Measurements from ENCODE around the gene DACH2. TPM values are rescaled to one million over a fixed set of nuclear protein-coding genes. Genes with fewer than 3 reads are reported as not detected.

Gene DACH2
- total RNA-seq, 4 donors from 2014 or later: 0.26 to 8.6 (median 1.7) TPM; not detected in 1

- Histone ChIP-seq H3K4me1 (no peaks in the 10 kb centered on the region), H3K9me3 (no peaks in the 10 kb centered on the region), H3K4me3 (no peak overlapping the region), H3K27ac (no peak overlapping the region), H3K27me3 (no peaks in the 10 kb centered on the region), H3K36me3 (no peaks in the 10 kb centered on the region)
- no peak for TF ChIP-seq CTCF (IDR thresholded peaks at IDR 0.05)
- TF ChIP-seq POLR2A (IDR thresholded peaks at IDR 0.05): no peak
- intact Hi-C loops (cut with DNase I; ENCODE audit: low total_unique reads): no loop called here
- DNase-seq: no peak
These were observed 93.3 kb downstream of the DACH2 start for GRCh38 chrX:86241547-86241946.

GRCh38 chrX:86263526-86263925, 115.3 kb downstream of the DACH2 start:
- H3K9me3 ChIP-seq: no peaks in the 10 kb centered on the region
- no peak for DNase-seq
- H3K4me3 ChIP-seq: no peak overlapping the region
- no peak overlapping the region for H3K27ac ChIP-seq
- TF ChIP-seq POLR2A (IDR thresholded peaks at IDR 0.05) (no peak), CTCF (IDR thresholded peaks at IDR 0.05) (no peak)
- H3K36me3 ChIP-seq: no peaks in the 10 kb centered on the region
- H3K27me3 ChIP-seq: no peaks in the 10 kb centered on the region
- H3K4me1 ChIP-seq: no peaks in the 10 kb centered on the region
- intact Hi-C loops (cut with DNase I; ENCODE audit: low total_unique reads): no loop called here

- no peak for DNase-seq
- Histone ChIP-seq H3K27ac (no peak overlapping the region), H3K4me1 (no peaks in the 10 kb centered on the region), H3K27me3 (no peaks in the 10 kb centered on the region), H3K36me3 (no peaks in the 10 kb centered on the region), H3K9me3 (no peaks in the 10 kb centered on the region), H3K4me3 (no peak overlapping the region)
- intact Hi-C loops (cut with DNase I; ENCODE audit: low total_unique reads): no loop called here
- TF ChIP-seq CTCF (IDR thresholded peaks at IDR 0.05): no peak
- no peak for TF ChIP-seq POLR2A (IDR thresholded peaks at IDR 0.05)
These were observed 147.0 kb downstream of the DACH2 start for GRCh38 chrX:86295293-86295692.

- H3K4me1 ChIP-seq: no peaks in the 10 kb centered on the region
- no peak for TF ChIP-seq CTCF (IDR thresholded peaks at IDR 0.05)
- no peak for TF ChIP-seq POLR2A (IDR thresholded peaks at IDR 0.05)
- H3K36me3 ChIP-seq: no peaks in the 10 kb centered on the region
- DNase-seq: no peak
- no peak overlapping the region for H3K4me3 ChIP-seq
- H3K27ac ChIP-seq: no peak overlapping the region
- H3K27me3 ChIP-seq: no peaks in the 10 kb centered on the region
- intact Hi-C loops (cut with DNase I; ENCODE audit: low total_unique reads): no loop called here
- H3K9me3 ChIP-seq: no peaks in the 10 kb centered on the region
These were observed 174.7 kb downstream of the DACH2 start for GRCh38 chrX:86322913-86323312.

- Histone ChIP-seq H3K9me3 (no peaks in the 10 kb centered on the region), H3K27me3 (no peaks in the 10 kb centered on the region), H3K4me1 (no peaks in the 10 kb centered on the region), H3K4me3 (no peak overlapping the region), H3K27ac (no peak overlapping the region), H3K36me3 (no peaks in the 10 kb centered on the region)
- DNase-seq: no peak
- intact Hi-C loops (cut with DNase I; ENCODE audit: low total_unique reads): no loop called here
- no peak for TF ChIP-seq POLR2A (IDR thresholded peaks at IDR 0.05)
- TF ChIP-seq CTCF (IDR thresholded peaks at IDR 0.05): no peak
These were observed 180.9 kb downstream of the DACH2 start for GRCh38 chrX:86329174-86329573.
